GM13977 (cell line): Measurements from ENCODE around the gene TMC8.
A peak's percentile ranks its signal among the peaks of the same experiment; 100 is the strongest.
"Not testable (repeated sequence)": the region's sequence is repeated elsewhere in the genome, so short reads cannot be mapped to it uniquely, and the experiment has no call there.

ENCODE experiments used
- DNase-seq: peaks from one replicate; pipeline ENCODE4 v3.0.0; 2012; ENCODE audit warnings: low spot score
- in situ Hi-C: fragments of 300-500 bp; cut with MboI; formaldehyde crosslinking; loops from one replicate; pipeline ENCODE4 v1.12.0; 2022; ENCODE audit warnings: low sequenced_read_pairs, low pct_unique_long_range_greater_than_20kb, mixed read lengths, inconsistent platforms; ENCODE audit not compliant: unreplicated experiment
- TF ChIP-seq, protein P1 (sequence below): IDR thresholded peaks from 2 replicates; pipeline ENCODE4 v1.5.1; 2012; ENCODE audit warnings: mild to moderate bottlenecking, control low read depth; ENCODE audit not compliant: insufficient read depth; ENCODE audit errors: extremely low read depth, missing control alignments

The TMC8 gene

DNA sequence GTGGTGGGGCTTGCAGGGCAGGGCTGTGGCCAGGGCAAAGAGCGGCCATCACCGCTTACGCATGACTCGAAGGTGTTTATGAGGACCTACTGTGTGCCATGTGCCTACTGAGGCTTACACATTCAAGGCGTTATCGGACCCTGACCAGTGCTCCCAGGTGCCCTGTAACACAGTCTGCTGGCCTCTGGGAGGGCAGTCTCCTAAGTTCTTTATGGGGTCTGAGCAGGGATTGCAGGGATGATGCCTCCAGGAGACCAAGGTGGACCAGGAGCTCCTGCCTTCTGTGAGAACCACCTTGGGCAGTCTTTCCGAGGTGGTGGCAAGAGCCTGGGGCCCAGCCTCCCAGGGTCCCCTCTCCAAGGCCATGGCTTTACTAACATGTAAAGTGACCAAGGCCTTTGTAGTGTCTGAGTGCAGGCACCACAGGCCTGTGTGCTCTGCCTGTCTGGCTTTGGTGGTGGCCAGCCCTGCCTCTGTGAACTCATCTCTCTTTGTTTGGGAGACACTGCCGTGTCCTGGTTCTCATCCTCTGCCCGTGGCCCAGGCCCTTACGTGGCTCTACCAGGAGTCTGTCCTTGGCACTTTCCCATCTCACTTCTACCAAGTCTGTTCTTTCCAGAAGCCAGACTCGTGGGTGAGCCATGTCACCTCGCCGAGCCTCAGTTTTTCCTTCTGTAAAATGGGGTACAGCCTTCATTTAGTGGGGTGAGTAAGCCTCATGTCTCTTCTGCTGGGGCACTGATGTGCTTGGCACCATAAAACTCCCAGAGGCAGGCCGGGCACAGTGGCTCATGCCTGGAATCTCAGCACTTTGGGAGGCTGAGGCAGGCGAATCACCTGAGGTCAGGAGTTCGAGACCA lies 34.4 kb downstream of the TMC8 start:
- no peak for DNase-seq
- TF ChIP-seq, protein P1, sequence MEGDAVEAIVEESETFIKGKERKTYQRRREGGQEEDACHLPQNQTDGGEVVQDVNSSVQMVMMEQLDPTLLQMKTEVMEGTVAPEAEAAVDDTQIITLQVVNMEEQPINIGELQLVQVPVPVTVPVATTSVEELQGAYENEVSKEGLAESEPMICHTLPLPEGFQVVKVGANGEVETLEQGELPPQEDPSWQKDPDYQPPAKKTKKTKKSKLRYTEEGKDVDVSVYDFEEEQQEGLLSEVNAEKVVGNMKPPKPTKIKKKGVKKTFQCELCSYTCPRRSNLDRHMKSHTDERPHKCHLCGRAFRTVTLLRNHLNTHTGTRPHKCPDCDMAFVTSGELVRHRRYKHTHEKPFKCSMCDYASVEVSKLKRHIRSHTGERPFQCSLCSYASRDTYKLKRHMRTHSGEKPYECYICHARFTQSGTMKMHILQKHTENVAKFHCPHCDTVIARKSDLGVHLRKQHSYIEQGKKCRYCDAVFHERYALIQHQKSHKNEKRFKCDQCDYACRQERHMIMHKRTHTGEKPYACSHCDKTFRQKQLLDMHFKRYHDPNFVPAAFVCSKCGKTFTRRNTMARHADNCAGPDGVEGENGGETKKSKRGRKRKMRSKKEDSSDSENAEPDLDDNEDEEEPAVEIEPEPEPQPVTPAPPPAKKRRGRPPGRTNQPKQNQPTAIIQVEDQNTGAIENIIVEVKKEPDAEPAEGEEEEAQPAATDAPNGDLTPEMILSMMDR = no peak
- in situ Hi-C loops = no loop called here

DNA sequence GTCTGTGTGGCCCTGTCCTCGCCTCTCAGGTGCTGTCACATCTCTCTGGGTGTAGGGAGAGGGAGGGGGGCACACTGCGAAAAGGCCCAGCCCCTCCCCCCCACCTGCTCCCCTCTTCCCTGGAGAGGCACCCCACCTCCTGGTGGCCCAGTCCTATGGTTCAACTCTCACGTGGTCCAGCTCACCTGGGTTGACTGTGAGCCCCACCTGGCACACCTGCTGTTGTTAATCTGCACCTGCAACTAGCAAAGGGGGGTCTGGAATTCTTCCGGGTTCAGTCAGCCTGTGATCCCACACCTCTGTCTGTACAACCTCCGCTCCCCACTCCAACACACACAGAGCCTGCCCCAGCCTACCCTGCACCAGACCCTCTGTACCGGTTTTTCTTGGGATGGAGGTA lies 35.8 kb downstream of the TMC8 start:
- TF ChIP-seq, protein P1 = no peak
- no peak for DNase-seq
- in situ Hi-C loops = no loop called here

DNA sequence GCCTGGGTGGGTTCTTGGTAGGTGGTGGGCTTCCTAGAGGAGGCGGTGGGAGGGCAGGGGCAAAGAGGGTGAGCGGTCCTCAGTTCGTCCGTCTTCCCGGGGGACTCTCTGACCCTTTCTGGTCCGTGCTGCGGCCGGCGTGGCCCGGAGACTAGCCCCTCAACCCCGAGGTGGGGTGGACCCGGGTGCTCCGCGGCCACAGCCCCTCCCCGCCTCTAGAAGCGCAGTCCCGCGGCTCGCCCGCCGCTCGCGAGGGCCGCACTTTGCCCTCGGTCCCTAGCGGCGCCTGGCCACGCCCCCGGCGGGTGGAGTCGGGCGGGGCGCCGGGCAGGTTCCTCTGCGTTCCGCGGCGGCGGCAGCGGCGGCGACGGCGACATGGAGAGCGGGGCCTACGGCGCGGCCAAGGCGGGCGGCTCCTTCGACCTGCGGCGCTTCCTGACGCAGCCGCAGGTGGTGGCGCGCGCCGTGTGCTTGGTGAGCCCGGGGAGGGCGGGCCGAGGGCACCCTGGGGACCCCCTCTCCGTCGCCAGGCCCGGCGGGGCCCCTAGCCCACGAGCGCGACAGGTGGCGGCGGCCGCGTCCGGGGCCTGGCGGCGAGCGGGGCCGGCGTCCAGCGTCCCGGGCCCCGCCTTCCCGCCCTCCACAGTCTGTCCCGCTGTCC lies 37.8 kb downstream of the TMC8 start, which contains the start of gene SYNGR2:
TSS of gene SYNGR2 (plus strand) at position 340 of the 661 bp plus-strand sequence. CDS start at position 376, 36 bp downstream.
- in situ Hi-C loops = no loop called here
- TF ChIP-seq, protein P1 = no peak
- peak; percentile 96 for DNase-seq

DNA sequence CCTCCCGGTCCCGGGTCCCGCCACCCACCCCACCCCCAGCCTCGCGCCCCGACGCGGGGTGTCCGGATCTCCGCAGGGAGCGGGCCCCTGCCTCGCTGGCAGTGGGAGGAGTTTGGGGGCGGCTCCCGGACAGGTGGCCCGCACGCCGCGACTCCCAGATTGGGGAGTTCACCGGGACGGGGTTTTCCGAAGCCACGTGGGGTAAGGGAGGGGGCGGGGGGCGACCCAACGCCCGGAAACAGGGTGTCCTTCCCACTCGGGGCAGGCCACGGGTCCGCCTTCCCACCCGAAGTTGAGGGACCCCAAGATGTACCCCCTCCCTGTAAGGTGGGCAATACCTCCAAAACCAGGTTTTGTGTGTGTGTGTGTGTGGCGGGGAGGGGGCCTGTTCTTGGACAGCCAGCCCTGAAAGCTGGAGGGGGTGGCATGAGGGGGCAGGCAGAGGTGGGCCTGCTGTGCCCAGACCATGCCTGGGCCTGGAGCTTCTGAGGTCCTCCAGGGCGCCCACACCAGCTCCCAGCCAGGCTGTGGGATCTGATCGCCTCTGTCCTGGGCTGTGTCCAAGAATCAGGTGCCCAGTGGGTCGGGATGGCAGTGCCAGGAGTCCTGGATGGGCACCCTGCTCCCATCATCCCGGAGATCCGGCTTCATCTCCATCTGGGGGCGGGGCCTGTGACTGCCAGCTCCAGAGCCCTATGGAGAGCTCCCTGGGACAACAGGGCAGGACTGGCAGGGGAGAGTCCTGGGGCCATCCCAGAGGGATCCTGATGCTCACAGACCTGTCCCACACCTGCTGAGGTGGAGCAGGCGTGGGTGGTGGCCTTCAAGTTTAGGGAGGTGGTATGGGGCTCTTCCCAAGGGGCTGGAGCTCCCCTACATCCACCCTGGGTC lies 38.6 kb downstream of the TMC8 start:
- TF ChIP-seq, protein P1 = no peak
- peak; percentile 70 for DNase-seq
- in situ Hi-C loops = no loop called here

DNA sequence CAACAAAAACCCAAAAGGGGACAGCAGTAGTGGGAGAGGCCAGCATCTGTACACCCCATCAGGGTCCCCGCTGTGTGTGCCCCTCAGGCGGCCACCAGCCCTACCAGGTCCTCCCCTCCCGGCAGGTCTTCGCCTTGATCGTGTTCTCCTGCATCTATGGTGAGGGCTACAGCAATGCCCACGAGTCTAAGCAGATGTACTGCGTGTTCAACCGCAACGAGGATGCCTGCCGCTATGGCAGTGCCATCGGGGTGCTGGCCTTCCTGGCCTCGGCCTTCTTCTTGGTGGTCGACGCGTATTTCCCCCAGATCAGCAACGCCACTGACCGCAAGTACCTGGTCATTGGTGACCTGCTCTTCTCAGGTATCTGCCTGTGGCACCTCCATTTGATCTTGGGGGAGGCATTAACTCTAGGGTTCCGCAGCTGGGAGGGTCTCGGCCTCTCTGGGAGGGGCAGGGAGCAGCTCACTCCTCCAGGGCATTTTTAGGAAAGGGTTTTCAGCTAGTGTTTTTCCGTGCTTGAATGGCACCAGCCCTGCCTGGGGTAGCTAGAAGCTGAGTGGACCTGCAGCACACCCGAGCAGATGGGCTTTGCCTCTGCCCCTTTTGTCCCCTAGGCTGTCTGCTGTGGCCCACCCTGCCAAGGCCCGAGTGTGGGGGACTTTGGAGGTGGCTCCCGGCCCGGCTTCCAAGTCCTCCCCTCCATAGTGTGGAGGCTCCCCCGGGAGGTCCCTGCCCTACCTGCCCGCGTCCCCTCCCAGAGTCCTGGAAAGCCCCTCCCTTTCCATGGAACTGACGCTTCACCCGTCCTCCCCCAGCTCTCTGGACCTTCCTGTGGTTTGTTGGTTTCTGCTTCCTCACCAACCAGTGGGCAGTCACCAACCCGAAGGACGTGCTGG lies 40.4 kb downstream of the TMC8 start:
- TF ChIP-seq, protein P1 = no peak
- in situ Hi-C loops = no loop called here
- DNase-seq = no peak

DNA sequence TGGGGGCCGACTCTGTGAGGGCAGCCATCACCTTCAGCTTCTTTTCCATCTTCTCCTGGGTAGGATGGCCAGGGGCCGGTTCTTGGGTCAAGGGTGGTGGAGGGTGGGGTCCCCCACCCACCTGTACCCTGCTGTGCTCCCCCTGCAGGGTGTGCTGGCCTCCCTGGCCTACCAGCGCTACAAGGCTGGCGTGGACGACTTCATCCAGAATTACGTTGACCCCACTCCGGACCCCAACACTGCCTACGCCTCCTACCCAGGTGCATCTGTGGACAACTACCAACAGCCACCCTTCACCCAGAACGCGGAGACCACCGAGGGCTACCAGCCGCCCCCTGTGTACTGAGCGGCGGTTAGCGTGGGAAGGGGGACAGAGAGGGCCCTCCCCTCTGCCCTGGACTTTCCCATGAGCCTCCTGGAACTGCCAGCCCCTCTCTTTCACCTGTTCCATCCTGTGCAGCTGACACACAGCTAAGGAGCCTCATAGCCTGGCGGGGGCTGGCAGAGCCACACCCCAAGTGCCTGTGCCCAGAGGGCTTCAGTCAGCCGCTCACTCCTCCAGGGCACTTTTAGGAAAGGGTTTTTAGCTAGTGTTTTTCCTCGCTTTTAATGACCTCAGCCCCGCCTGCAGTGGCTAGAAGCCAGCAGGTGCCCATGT lies 41.1 kb downstream of the TMC8 start:
- DNase-seq, in situ Hi-C loops: not testable (repeated sequence)
